LNCaP clone FGC (cell line): ENCODE data around the gene TMEM150A.
"Not testable (repeated sequence)": the region's sequence is repeated elsewhere in the genome, so short reads cannot be mapped to it uniquely, and the experiment has no call there.

Source experiments
- DNase-seq: peaks from one replicate; pipeline ENCODE4 v3.0.0-alpha.2; 2011; ENCODE audit warnings: low read depth
- H3K4me3 ChIP-seq: 2 replicates; pipeline ENCODE4 v1.5.1; 2011; ENCODE audit warnings: mild to moderate bottlenecking, low read depth, low read length, control low read depth
- CTCF ChIP-seq: IDR thresholded peaks from 2 replicates; pipeline ENCODE4 v1.5.1; 2012; ENCODE audit warnings: mild to moderate bottlenecking; ENCODE audit not compliant: control insufficient read depth, insufficient read depth; ENCODE audit errors: extremely low read depth

Gene TMEM150A

DNA sequence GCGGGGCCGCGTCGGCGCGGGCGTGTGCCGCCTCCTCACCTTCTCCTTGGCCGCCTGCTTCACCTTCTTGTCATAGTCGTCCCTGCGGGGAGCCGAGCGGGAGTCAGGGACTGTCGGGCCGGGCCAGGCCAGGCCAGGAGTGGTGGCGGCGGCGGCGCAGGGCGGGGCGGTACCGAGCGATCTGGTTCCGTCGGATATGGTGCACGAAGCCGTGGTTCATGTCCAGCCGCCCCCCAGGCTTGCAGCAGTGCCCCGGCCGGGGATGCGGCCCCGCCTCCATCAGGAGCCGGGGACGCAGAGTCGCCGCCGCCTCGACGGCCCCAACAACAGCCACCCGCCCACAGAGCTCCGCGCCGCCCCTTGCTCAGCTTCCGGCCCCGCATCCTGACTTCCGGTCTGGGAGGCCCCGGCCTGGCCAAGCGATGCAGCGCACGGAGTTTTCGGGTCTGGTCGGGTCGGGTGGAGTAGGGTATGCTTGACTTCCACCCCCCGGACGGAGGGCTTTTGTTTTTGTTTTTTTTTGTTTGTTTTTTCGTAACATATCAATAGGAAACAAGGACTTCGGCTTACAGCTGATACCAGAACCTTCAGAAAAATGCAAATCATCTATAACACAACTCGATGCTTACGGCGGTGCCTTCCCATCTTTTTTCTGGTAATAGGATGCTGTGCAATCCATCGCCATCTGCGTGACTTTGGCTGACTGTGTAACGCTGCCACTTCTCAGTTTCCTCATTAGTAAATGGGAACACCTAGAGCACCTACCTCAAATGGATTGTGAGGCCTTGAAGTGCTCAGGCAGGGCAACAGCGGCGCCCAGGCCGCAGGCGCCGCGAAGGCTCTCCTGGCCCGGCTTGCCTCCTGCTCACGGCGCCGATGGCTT is 9.4 kb upstream of the TMEM150A start, which contains the start of gene C2orf68:
TSS of gene C2orf68 (minus strand) at position 362 of the 883 bp plus-strand sequence. CDS start at position 280, 82 bp downstream.
- H3K4me3 ChIP-seq, result peak within 1 kb of the TSS; percentile 66
- no peak for DNase-seq
- no peak for TF ChIP-seq CTCF

DNA sequence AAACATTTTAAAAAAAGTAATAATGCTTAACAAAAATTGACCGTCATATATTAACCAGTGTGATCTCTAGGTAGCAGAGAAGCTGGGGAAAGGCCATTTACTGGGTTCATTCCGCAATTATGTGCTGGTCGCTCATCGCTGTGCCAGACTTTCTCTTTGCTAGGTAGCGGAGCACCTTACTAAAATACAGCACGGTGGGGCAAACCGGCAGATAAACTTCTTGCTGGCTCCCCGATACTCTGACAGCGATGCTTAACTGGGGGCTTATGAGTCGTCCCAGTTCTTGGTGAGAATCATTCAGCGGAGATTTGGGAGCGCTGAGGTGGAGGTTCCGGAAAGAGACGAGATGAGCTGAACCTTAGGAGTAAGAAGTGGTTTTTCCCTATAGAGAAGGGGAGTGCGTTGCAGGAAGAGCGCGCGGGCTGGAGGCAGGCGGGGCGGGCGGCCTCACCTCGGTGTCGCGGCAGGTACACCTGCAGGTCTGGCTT is 8.8 kb upstream of the TMEM150A start:
- H3K4me3 ChIP-seq, result peak overlapping the region; percentile 66
- DNase-seq, result no peak
- no peak for TF ChIP-seq CTCF

DNA sequence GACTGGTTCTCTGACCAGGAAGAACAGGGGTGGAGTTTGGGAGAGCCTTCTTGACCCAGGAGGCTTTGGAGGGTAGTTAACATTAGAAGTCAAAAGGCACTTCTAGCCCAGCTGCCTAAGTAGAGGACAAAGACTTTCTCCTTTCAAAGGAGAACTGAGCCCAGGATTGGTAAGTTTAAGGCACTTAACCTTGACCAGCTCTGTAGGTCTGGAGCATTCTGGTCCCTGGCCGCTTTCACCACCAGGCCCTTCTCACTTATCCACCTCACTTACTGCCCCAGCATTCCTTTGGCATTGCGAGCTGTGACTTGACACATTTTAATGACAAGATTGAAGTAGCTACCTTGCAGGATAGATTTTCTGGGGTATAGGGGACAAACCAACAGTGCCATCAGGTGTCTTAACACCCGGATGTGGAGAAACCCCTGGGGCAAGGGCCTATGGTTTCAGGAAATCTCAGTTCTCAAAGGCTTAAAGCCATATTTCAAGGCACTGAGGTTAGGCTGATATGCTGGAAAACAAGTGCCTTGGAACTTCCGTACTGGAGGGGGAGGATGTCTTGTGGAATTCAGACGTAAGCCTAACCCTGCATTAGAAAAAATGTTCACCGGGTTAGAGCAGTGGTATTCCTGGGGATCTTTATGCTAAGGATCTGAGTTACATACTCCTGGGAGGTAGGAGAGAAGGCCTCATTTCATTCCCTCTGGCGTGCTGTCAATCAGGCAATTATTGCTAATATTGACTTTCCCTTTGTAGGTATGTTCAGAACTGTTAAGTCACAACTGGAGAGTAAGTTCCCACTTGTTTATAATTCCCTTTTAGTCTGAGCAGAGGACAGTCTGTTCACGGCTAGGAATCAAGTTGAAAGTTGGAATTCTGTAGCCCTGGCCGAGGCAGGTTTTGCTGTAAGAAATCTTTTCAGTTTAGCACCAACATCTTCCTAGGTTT is 5.0 kb upstream of the TMEM150A start:
- TF ChIP-seq CTCF, result no peak
- H3K4me3 ChIP-seq, result no peak overlapping the region
- DNase-seq, result no peak

GRCh38 chr2:85606116-85606455 is 3.6 kb upstream of the TMEM150A start:
- no peak overlapping the region for H3K4me3 ChIP-seq
- DNase-seq, result no peak
- TF ChIP-seq CTCF, result no peak

GRCh38 chr2:85605406-85606115 is 3.1 kb upstream of the TMEM150A start:
- no peak overlapping the region for H3K4me3 ChIP-seq
- no peak for TF ChIP-seq CTCF
- no peak for DNase-seq

- TF ChIP-seq CTCF, result no peak
- no peak for DNase-seq
- H3K4me3 ChIP-seq, result no peak overlapping the region
These were observed 2.3 kb upstream of the TMEM150A start for GRCh38 chr2:85604568-85605339.

DNA sequence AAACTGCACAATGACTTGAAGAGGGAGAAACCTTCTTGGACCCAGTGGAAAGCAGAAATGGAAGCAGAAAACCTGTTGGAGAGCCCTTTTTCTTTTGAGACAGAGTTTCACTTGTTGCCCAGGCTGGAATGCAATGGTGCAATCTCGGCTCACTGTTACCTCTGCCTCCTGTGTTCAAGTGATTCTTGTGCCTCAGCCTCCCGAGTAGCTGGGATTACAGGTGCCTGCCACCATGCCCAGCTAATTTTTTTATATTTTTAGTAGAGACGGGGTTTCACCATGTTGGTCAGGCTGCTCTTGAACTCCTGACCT is 1.6 kb upstream of the TMEM150A start:
- peak overlapping the region; percentile 81 for H3K4me3 ChIP-seq
- DNase-seq, result not testable (repeated sequence)
